Osteocyte (in vitro differentiated cells): Measurements from ENCODE around the gene ZNF365. TPM values are rescaled to one million over a fixed set of nuclear protein-coding genes. Genes with fewer than 3 reads are reported as not detected.
"Not testable (repeated sequence)": the region's sequence is repeated elsewhere in the genome, so short reads cannot be mapped to it uniquely, and the experiment has no call there.

Experiments
- DNase-seq: peaks from one replicate; pipeline ENCODE4 v3.0.0; 2021; ENCODE audit warnings: mixed read lengths; ENCODE audit not compliant: unreplicated experiment; ENCODE audit errors: extremely low spot score
- H3K27ac Mint-ChIP-seq: one replicate; pipeline ENCODE4 v1.8.0; 2021; ENCODE audit warnings: mild to moderate bottlenecking, mixed read lengths; ENCODE audit not compliant: unreplicated experiment
- H3K27me3 Mint-ChIP-seq: one replicate; pipeline ENCODE4 v1.8.0; 2021; ENCODE audit warnings: mixed read lengths; ENCODE audit not compliant: unreplicated experiment
- H3K36me3 Mint-ChIP-seq: one replicate; pipeline ENCODE4 v1.8.0; 2021; ENCODE audit warnings: mixed read lengths; ENCODE audit not compliant: unreplicated experiment
- H3K4me1 Mint-ChIP-seq: one replicate; pipeline ENCODE4 v1.8.0; 2021; ENCODE audit warnings: mixed read lengths; ENCODE audit not compliant: unreplicated experiment
- H3K4me3 Mint-ChIP-seq: one replicate; pipeline ENCODE4 v1.8.0; 2021; ENCODE audit warnings: mild to moderate bottlenecking, moderate library complexity, mixed read lengths; ENCODE audit not compliant: unreplicated experiment
- H3K9me3 Mint-ChIP-seq: one replicate; pipeline ENCODE4 v1.8.0; 2021; ENCODE audit warnings: mixed read lengths; ENCODE audit not compliant: unreplicated experiment
- CTCF ChIP-seq: fragments of 200-600 bp; sonication (generic); IDR thresholded peaks from 2 replicates; pipeline ENCODE4 v1.5.0; 2021; ENCODE audit warnings: antibody characterized with exemption, mild to moderate bottlenecking, moderate library complexity
- total RNA-seq: library from RNA; stranded (reverse); gene quantifications from 2 replicates; pipeline ENCODE4 v1.2.1, GENCODE V29; 2021

The ZNF365 gene
- total RNA-seq, 1 donor from 2014 or later = 1.0 TPM

GRCh38 chr10:62343000-62343399, 31.2 kb upstream of the ZNF365 start:
- peaks cover 26% of the 10 kb centered on the region for H3K9me3 Mint-ChIP-seq
- H3K36me3 Mint-ChIP-seq = peaks cover 2% of the 10 kb centered on the region

GRCh38 chr10:62348029-62348428, 26.1 kb upstream of the ZNF365 start:
- no peak overlapping the region for H3K4me3 Mint-ChIP-seq
- H3K9me3 Mint-ChIP-seq = peaks cover 27% of the 10 kb centered on the region
- peaks cover 5% of the 10 kb centered on the region for H3K36me3 Mint-ChIP-seq
- H3K27ac Mint-ChIP-seq = no peak overlapping the region
- no peak for DNase-seq
- peaks cover 2% of the 10 kb centered on the region for H3K27me3 Mint-ChIP-seq
- TF ChIP-seq CTCF = no peak
- no peaks in the 10 kb centered on the region for H3K4me1 Mint-ChIP-seq

More at GRCh38 chr10:62343000-62343399, 31.2 kb upstream of the ZNF365 start:
- no peaks in the 10 kb centered on the region for H3K27me3 Mint-ChIP-seq
- no peak overlapping the region for H3K4me3 Mint-ChIP-seq
- no peak overlapping the region for H3K27ac Mint-ChIP-seq
- TF ChIP-seq CTCF = no peak
- no peak for DNase-seq
- H3K4me1 Mint-ChIP-seq = no peaks in the 10 kb centered on the region

GRCh38 chr10:62352356-62352970, 21.7 kb upstream of the ZNF365 start:
- Mint-ChIP-seq H3K4me3 (no peak overlapping the region), H3K4me1 (no peaks in the 10 kb centered on the region), H3K9me3 (peaks cover 25% of the 10 kb centered on the region), H3K36me3 (peaks cover 5% of the 10 kb centered on the region), H3K27me3 (peaks cover 8% of the 10 kb centered on the region), H3K27ac (no peak overlapping the region)
- no peak for DNase-seq
- no peak for TF ChIP-seq CTCF

- no peaks in the 10 kb centered on the region for H3K4me1 Mint-ChIP-seq
- no peak overlapping the region for H3K4me3 Mint-ChIP-seq
- H3K27me3 Mint-ChIP-seq = peaks cover 6% of the 10 kb centered on the region
- no peak for TF ChIP-seq CTCF
- H3K27ac Mint-ChIP-seq = no peak overlapping the region
- DNase-seq = no peak
- peaks cover 3% of the 10 kb centered on the region for H3K36me3 Mint-ChIP-seq
- peaks cover 19% of the 10 kb centered on the region for H3K9me3 Mint-ChIP-seq
Measured at GRCh38 chr10:62354916-62355315, 19.3 kb upstream of the ZNF365 start.

DNA sequence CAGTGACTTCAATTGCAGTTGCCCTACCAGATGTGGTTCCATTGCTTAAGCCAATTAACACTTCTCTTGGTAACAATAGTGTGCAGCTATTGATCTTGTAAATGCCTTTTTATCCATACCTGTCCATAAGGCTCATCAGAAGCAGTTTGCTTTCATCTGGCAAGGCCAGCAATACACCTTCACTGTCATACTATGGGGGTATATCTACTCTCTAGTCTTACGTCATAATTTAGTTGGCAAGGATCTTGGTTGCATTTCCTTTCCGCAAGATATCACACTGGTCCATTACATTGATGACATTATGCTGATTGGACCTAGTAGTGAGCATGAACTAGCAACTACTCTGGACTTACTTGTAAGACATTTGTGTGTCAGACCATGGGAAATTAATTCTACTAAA, 17.7 kb upstream of the ZNF365 start:
- Mint-ChIP-seq H3K27me3 (peaks cover 6% of the 10 kb centered on the region), H3K4me1 (no peaks in the 10 kb centered on the region), H3K4me3 (no peak overlapping the region), H3K27ac (no peak overlapping the region), H3K36me3 (no peaks in the 10 kb centered on the region), H3K9me3 (peaks cover 11% of the 10 kb centered on the region)
- no peak for TF ChIP-seq CTCF
- DNase-seq = no peak

- H3K4me1 Mint-ChIP-seq, H3K27ac Mint-ChIP-seq, H3K27me3 Mint-ChIP-seq, DNase-seq, H3K36me3 Mint-ChIP-seq, H3K4me3 Mint-ChIP-seq: not testable (repeated sequence)
- H3K9me3 Mint-ChIP-seq = peaks cover 11% of the 10 kb centered on the region
Measured at GRCh38 chr10:62358151-62358550, 16.0 kb upstream of the ZNF365 start.
